Measurements from ENCODE around the gene SPRR2D.

DNA sequence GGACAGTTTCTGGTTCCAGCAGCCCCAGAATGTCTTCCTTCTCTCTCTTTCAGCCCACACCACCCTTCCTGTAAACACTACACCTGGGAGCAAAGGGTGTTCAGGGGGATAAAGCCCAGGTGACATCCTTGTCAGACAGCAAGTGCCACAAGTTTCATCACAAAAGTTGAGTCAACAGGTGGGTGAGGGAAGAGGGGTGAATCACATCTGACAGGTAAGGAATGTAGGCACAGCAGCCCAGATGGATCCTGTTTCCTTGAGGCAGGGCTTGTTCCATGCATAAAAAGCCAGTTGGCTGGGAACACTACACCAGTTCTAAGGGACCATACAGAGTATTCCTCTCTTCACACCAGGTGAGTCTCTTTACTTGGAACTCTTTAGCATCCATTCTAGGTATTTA, 10.0 kb downstream of the SPRR2D start, which contains the start of gene SPRR1B:
- TF ChIP-seq, protein P1, sequence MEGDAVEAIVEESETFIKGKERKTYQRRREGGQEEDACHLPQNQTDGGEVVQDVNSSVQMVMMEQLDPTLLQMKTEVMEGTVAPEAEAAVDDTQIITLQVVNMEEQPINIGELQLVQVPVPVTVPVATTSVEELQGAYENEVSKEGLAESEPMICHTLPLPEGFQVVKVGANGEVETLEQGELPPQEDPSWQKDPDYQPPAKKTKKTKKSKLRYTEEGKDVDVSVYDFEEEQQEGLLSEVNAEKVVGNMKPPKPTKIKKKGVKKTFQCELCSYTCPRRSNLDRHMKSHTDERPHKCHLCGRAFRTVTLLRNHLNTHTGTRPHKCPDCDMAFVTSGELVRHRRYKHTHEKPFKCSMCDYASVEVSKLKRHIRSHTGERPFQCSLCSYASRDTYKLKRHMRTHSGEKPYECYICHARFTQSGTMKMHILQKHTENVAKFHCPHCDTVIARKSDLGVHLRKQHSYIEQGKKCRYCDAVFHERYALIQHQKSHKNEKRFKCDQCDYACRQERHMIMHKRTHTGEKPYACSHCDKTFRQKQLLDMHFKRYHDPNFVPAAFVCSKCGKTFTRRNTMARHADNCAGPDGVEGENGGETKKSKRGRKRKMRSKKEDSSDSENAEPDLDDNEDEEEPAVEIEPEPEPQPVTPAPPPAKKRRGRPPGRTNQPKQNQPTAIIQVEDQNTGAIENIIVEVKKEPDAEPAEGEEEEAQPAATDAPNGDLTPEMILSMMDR (IDR thresholded peaks at IDR 0.05) = no peak
- TF ChIP-seq POLR2A (IDR thresholded peaks at IDR 0.05) = no peak

Measured in testis (tissue), 2 donors.